Measurements from ENCODE around the gene FBXL16.

DNA sequence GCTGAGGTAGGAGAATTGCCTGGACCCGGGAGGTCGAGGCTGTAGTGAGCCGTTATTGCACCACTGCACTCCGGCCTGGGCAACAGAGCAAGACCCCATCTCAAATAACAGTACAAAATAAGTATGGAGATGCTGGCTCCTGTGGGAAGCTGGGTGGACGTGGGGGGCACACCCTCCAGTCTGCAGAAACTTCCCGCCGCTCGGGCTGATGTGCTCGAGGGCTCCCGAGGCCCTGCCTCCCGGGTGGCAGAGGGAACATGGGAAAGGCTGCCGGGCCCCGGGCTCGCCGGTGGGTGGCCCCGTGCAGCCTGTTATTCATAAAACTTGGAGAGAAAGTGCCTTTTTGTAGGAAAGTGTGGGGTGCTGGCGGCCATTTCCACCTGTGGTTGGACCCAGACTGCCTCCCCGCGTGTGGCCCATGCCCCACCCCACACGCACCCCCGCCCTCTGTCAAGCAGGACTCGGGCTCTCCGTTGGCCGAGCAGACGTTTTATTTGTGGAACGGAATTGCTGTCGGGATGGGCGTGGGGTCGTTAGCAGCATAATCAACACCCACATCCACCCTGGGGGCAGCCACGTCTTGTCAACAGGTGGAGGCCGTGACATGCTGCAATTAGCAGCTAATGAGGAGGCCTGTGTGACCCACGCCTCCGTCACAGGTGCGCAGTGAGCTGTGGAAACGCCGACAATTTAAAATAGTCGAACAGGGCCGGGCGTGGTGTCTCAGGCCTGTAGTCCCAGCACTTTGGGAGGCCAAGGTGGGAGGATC is 42.6 kb upstream of the FBXL16 start:
- TF ChIP-seq EZH2 (IDR thresholded peaks at IDR 0.05; ENCODE audit: low read length, missing control alignments), result no peak
- TF ChIP-seq, protein P1, sequence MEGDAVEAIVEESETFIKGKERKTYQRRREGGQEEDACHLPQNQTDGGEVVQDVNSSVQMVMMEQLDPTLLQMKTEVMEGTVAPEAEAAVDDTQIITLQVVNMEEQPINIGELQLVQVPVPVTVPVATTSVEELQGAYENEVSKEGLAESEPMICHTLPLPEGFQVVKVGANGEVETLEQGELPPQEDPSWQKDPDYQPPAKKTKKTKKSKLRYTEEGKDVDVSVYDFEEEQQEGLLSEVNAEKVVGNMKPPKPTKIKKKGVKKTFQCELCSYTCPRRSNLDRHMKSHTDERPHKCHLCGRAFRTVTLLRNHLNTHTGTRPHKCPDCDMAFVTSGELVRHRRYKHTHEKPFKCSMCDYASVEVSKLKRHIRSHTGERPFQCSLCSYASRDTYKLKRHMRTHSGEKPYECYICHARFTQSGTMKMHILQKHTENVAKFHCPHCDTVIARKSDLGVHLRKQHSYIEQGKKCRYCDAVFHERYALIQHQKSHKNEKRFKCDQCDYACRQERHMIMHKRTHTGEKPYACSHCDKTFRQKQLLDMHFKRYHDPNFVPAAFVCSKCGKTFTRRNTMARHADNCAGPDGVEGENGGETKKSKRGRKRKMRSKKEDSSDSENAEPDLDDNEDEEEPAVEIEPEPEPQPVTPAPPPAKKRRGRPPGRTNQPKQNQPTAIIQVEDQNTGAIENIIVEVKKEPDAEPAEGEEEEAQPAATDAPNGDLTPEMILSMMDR (conservative IDR thresholded peaks at IDR 0.05 in 1 of 2, IDR thresholded peaks at IDR 0.05 in 1 of 2; ENCODE audit: low read depth in 1 of 2, low read length in 2 of 2), result no peak
